ENCODE results near the gene SNX25.
"Not testable (repeated sequence)": the region's sequence is repeated elsewhere in the genome, so short reads cannot be mapped to it uniquely, and the experiment has no call there.

The SNX25 gene

DNA sequence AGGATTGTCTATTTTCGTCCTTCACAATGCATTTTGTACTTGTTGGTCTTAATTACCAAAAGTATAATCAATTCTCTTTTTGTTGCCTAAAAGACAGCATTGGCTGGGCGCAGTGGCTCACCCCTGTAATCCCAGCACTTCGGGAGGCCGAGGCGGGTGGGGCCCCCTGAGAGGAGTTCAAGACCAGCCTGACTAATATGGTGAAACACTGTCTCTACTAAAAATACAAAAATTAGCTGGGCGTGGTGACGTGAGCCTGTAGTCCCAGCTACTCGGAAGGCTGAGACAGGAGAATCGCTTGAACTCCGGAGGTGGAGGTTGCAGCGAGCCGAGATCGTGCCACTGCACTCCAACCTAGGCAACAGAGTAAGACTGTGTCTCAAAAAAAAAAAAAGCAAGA lies 4.3 kb upstream of the SNX25 start:
- not testable (repeated sequence) for DNase-seq

DNA sequence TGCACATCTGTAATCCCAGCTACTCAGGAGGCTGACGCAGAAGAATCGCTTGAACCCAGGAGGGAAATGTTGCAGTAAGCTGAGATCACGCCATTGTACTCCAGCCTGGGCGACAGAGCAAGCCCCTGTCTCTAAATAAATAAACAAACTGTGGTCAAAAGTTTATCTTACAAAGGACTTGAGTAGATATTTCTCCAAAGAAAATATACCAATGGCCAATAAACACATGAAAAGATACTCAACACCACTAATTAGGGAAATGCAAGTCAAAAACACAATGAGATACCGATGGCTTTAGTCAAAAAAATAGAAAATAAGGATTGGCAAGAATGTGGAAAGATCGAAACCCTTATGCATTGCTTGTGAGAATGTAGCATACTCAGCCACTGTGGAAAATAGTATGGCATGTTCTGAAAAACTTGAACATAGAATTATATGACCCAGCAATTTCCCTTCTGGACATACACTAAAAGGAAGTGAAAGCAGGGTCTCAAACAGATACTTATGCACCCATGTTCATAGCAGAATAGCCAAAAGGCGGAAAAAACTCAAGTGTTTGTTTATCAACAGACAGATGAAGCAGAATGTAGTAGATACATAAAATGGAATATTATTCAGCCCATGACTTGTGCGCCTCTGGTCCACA lies 3.6 kb upstream of the SNX25 start:
- DNase-seq, result no peak

DNA sequence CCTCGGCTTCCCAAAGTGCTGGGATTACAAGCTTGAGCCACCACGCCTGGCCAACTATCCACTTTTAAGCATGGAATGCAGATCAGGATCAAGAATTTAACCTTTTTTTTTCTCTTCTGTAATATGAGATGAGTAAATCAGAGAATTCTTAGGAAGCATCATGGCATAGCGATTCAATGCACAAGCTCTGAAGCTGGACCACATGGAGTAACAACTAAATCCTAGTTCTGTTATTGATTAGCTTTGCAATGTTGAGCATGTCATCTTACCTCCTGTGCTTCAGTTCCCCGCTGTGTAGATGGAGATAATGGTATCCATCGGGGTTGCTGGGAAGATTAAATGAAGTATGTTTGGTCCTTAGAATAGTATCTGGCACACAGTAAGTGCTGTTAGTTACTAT lies 1.9 kb upstream of the SNX25 start:
- no peak for DNase-seq

- DNase-seq, result not testable (repeated sequence)
Measured at GRCh38 chr4:185209852-185210101, 379 bp downstream of the SNX25 start.

- DNase-seq, result peak; percentile 39
Measured at GRCh38 chr4:185210102-185210981, 944 bp downstream of the SNX25 start.

DNA sequence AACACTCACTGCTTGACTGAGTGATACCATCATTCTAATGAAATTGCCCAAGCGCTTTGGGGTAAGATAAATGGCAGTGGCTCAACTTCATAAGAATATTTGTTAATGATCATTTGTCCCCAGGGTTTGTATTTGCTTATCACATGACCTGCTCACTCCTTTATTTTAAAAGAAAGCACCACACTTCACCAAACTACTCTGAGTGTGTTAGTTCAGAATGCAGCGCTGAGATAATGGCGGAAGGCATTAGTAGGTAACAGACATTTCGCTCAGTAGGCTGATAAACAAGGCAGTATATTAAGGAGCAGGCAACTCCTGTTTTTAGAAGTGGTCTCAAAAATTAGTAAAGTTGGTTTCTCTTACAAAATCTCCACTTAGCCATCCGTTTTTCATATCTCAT lies 1.6 kb downstream of the SNX25 start:
- no peak for DNase-seq

DNA sequence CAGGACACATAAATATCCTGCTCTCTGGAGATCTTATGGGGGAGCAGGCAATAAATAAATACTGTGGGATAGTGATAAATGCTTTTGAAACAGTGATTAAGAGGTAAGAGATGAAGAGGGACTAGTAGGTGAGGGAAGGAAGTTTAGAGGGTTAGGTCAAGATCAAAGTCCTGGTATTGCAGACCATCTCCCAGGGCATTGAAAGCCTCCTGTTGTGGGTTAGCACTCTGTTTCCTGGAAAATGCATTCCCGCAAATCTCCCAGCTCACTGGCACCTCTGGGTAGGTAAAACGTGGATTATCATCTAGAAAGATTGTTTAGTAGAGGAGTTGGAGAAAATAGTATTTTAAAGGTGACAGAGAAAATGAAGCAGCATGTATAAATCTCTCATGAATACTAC lies 2.2 kb downstream of the SNX25 start:
- no peak for DNase-seq

DNA sequence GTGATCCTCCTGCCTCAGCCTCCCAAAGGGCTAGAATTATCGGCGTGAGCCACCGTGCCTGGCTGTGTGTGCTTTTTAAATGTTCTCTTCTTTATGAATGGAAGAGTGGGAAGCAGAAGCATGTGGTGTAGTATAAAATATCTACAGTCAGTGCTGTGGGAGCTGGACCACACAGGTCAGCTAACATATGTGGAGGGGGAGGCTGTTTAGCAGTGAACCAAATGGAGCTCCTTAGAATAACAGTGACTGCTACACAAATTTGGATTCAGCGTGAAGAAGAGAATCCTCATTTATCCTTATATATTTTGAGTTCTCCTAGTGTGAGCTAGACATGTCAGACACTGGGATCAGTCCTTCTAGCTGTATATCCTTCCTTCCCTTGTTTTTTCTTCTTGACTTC lies 3.2 kb downstream of the SNX25 start:
- no peak for DNase-seq

- DNase-seq, result no peak
Measured at GRCh38 chr4:185213877-185214276, 4.5 kb downstream of the SNX25 start.

- no peak for DNase-seq
Measured at GRCh38 chr4:185215261-185215660, 5.9 kb downstream of the SNX25 start.

DNA sequence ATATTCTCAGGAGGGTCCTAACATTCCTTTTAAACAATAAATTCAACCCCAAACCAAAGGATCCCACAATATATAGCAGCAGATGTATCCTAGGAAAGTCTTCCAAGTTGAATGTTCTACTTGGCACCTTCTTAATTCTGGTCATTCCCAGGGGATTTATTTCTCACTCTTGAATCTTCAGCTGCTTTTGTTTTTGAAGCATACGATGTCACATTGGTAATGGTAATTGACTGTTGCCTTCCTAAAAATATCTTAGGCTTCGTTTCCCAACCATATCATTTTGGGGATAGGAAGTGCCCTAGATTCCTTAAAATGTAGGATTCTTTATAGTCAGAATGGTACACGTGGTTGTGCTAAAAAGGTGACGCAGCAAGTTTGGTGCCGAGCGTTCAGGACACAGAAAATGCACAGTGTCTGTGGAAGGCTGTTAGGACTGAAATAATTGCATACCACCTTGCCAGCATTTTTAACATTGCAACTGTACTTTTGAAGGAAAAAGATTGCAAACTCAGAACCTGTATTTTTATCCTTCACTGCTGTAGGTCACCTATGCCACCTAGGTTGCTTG lies 8.1 kb downstream of the SNX25 start:
- no peak for DNase-seq

GRCh38 chr4:185218312-185218711 lies 8.9 kb downstream of the SNX25 start:
- no peak for DNase-seq

GRCh38 chr4:185219551-185220344 lies 10.3 kb downstream of the SNX25 start:
- DNase-seq, result no peak

DNA sequence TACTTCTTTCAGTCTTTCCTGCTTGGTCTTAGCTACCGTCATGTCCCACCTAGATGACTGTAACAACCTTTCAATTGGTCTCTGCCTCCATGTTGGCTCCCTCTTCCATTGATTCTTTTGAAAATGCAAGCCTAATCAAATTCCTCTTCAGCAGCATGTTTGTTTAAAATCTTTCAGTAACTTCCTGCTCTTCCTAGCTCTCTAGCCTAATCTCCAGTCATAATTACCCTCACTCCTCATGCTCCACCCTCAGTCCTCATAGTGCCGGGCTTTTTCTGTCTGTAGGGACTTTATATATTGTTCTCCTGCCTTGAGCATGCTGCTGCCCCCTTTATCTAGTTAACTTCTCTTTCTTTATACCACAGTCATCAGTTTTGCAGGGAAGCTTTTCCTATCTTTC lies 12.1 kb downstream of the SNX25 start:
- no peak for DNase-seq

DNA sequence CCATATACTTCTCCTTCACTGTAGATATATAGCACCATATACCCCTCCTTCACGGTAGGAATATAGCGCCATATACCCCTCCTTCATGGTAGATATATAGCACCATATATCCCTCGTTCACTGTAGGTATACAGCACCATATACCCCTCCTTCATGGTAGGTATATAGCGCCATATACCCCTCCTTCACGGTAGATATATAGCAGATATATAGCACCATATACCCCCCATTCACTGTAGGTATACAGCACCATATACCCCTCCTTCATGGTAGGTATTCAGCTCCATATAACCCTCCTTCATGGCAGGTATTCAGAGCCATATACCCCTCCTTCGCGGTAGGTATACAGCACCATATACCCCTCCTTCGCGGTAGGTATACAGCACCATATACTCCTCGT lies 12.5 kb downstream of the SNX25 start:
- DNase-seq, result no peak

GRCh38 chr4:185222598-185222997 lies 13.2 kb downstream of the SNX25 start:
- no peak for DNase-seq

DNA sequence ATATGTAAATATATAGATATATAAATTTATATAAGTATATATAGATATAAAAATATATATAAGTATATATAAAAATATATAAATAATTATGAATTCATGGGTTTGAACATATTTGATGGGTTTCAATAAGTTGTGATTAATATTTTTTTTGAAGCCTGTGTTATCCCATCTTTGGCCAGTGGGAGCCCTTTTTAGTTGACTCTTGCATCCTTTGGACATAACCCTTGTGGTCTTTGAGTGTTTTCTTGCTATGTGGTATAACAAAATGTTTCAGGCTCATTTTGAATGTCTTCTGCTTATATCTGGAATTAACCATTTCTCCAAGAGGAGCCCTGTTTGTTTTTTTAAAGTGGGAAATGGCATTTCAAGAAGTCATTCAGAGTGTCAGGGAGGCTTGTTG lies 15.2 kb downstream of the SNX25 start:
- no peak for DNase-seq

GRCh38 chr4:185225940-185226339 lies 16.5 kb downstream of the SNX25 start:
- no peak for DNase-seq

DNA sequence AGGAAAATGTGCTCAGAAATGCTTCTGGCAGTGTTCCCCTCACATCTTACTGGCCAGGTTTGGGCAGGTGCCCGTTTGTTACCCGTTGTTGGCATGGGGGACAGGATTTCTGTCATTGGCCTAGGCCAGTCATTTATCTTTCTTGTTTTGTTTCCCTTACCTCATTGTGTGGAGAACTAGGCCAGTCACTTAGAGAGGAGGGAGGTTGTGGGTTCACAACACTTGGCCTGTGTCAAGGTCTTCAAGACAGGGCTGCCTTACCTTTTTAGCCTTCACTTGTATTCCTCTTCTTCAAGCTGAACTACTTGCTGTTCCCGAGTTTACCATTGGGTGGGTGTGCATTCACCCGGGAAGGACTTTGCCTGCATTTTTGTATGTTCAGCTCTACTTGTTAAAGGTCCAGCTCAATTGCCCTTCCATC lies 17.7 kb downstream of the SNX25 start:
- no peak for DNase-seq

- no peak for DNase-seq
Measured at GRCh38 chr4:185227713-185228278, 18.4 kb downstream of the SNX25 start.

DNA sequence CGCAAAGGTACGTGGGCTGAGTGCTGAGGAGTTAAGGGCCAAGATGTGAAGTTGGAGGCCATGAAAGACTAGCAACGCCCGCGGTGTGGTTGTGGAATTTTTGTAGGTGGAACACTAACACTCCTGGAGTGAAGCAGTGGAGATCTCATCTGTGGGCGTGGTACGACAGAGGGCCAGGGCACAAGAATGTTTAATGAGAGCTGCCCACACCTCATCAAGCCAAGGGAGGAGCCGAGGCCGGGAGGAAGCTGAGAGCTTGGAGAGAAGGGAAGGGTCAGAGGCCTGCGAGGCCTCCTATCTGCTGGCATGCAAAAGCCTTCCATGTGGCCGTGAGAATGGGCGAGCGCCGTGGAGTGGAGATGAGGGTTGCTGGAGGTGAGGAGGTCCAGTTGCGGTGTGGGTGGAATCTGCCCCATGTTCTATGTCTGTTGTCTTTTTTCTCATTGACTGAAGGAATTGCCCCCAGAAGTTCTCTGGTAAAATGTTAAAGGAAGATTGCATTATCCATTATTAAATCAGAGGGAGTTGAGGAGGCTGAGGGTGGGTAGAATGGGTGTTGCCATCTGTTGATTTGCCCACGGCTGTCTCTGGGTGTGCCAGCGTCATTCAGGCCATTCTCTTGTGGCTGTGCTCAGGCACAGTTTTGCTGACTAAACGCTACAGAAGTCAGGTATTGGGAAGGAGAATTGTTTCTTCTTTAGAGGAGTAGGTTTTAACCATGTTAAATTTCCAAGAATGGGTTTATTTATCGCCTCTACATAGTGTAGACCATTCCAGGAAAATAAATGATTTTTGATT lies 19.8 kb downstream of the SNX25 start:
- no peak for DNase-seq

DNA sequence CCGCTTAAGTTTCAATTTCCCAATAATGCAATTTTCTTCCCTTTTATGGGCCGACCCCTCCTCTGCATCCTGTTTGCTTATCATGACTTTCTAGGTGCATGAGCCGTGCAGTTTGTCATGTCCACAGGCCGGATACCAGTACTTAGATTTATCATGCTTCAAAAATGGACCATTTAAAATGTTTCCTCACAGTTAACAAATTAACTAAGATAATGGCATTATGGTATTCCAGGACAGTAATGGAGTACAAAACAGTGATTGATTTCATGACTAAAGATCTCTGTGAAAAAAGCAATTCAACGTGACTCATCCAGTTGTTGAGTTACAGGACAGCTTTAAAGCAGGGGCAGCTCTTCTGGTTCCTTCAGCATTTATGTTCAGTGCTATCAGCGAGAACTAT lies 23.0 kb downstream of the SNX25 start:
- no peak for DNase-seq

All from central memory CD4-positive, alpha-beta T cell (primary cell).